HUES64 (cell line): ENCODE results near the gene L3MBTL4.

Experiments used
- H3K27ac ChIP-seq: 2 replicates; pipeline ENCODE4 v1.7.0; 2013; ENCODE audit warnings: low read depth, low read length, inconsistent platforms
- H3K27me3 ChIP-seq: 2 replicates; pipeline ENCODE4 v1.6.1; 2013; ENCODE audit warnings: mild to moderate bottlenecking, low read length; ENCODE audit not compliant: insufficient read depth
- H3K36me3 ChIP-seq: 2 replicates; pipeline ENCODE4 v1.6.1; 2013; ENCODE audit warnings: mild to moderate bottlenecking, low read length; ENCODE audit not compliant: insufficient read depth
- H3K4me1 ChIP-seq: 2 replicates; pipeline ENCODE4 v1.6.1; 2013; ENCODE audit warnings: mild to moderate bottlenecking, low read length, moderate library complexity; ENCODE audit not compliant: insufficient read depth
- H3K4me3 ChIP-seq: 2 replicates; pipeline ENCODE4 v1.5.1; 2013; ENCODE audit warnings: mild to moderate bottlenecking, low read length, moderate library complexity
- H3K9ac ChIP-seq: 2 replicates; pipeline ENCODE4 v1.6.1; 2013; ENCODE audit warnings: mild to moderate bottlenecking, low read depth, low read length
- H3K9me3 ChIP-seq: 2 replicates; pipeline ENCODE4 v1.6.1; 2013; ENCODE audit warnings: low read depth, low read length; ENCODE audit not compliant: insufficient read depth
- WGBS: fragments of 150-250, 120-280 bp; methylation state at CpG from one replicate; pipeline ENCODE4 v1.1.7; 2013; ENCODE audit warnings: missing lambda C conversion rate; 5-methylcytosine and 5-hydroxymethylcytosine counted together

L3MBTL4 gene

DNA sequence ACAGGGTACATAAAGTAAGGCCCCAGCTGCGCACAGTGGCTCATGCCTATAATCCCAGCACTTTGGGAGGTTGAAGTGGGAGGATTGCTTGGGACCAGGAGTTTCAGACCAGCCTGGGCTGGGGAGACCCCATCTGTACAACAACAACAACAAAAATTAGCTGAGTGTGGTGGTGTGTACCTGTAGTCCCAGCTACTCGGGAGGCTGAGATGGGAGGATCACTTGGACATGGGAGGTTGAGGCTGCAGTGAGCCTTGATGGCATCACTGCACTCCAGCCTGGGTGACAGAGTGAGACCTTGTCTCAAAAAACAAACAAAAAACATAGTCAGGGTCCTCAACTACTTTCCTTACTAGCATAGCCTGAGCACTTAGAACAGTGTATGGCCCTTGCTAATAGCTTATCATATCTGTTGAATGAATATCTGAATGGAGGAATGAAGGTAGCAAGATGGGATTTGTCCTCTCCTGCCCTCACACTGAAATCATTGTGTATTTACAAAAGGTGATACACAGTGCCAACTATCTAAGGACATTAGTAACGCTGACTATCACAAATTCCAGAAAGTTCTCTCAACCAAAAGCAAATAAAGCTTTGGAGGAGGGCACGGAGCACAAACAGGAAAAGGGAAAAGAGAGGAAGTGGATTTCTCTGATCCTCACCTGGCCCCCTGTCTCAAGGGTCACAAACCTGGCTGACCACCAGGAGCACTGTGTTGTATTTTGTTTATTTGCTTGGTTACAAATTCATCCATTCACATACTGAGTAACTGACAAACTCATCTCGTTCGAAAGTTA, 38.1 kb downstream of the L3MBTL4 start:
- WGBS, result 94% methylated on average over 5 of the region's 6 CpGs
- H3K36me3 ChIP-seq, result no peaks in the 10 kb centered on the region
- H3K9ac ChIP-seq, result no peak overlapping the region
- no peak overlapping the region for H3K4me3 ChIP-seq
- no peaks in the 10 kb centered on the region for H3K9me3 ChIP-seq
- no peak overlapping the region for H3K27ac ChIP-seq
- no peaks in the 10 kb centered on the region for H3K27me3 ChIP-seq
- H3K4me1 ChIP-seq, result no peaks in the 10 kb centered on the region

DNA sequence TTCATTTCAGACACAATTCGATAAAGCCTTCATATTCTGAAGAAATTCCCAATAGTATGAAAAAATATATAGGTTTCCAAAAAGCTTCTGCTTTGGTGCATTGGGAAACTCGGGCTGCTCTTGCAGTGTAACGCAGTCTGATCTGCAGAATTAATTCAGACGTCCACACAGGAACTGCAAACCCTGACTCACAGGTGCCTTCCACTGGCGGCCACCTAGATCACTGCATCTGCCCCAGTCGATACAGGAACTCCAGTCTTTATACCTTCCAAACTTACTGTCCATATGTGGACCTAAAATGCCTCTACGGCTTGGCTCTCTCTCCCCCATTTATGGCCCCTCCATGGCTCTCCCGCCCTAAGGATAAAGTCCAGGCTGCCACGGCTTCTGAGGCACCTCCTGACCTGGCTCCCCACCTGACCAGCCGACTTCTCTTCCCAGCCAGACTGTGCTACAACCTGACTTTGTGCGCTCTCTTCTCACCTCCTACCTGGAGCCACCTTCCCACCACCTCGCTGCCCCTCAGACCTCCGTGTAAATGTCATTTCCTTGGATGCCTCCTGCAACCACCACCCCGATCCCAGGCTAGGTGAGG, 39.7 kb downstream of the L3MBTL4 start:
- Histone ChIP-seq H3K4me1 (no peaks in the 10 kb centered on the region), H3K9me3 (no peaks in the 10 kb centered on the region), H3K27ac (no peak overlapping the region), H3K9ac (no peak overlapping the region), H3K4me3 (no peak overlapping the region), H3K27me3 (no peaks in the 10 kb centered on the region), H3K36me3 (no peaks in the 10 kb centered on the region)
- 92% methylated on average over 14 of the region's 14 CpGs for WGBS

DNA sequence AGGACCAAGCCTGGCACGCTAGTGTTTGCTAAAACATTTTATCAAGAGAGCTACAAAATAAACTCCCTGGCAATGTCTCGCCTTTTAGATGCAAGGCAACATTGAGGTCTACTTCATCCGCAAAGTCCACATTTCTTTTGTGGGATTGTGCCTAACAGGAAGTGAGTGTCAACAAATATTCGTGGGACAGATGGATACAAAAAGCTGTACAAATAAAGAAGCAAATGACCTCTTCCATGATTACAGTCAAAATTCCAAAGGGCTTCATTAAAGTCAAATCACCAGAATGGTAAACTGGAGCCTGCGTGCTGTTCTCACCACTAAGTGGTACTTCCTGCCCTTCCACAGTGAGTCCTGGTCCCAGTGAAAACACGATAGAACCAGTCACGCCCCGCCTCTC, 40.4 kb downstream of the L3MBTL4 start:
- WGBS, result 92% methylated on average over 8 of the region's 8 CpGs
- no peaks in the 10 kb centered on the region for H3K36me3 ChIP-seq

DNA sequence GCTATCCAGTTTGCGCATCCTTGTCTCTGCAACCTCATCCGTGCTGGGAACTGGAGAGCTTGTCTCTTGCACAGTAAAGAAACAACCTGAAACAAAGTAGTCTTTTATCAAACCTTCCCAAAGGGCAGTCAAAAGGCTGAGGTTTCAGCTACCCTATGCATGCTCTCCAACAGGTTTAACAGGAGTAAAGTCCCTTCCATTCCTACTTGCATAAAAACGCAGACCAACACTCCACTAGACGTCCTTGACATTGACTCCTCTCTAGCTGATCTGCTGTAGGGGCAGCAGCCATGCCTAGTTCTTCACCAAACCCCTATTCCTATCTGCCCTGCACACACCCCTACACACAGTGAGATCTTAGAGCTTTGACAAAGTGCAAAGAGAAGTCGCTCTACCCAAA, 41.5 kb downstream of the L3MBTL4 start:
- Histone ChIP-seq H3K4me1 (no peaks in the 10 kb centered on the region), H3K9me3 (no peaks in the 10 kb centered on the region)
- 89% methylated on average over 5 of the region's 5 CpGs for WGBS

More for the DNA sequence above, 40.4 kb downstream of the L3MBTL4 start:
- Histone ChIP-seq H3K27ac (no peak overlapping the region), H3K9me3 (no peaks in the 10 kb centered on the region), H3K4me3 (no peak overlapping the region), H3K27me3 (no peaks in the 10 kb centered on the region), H3K4me1 (no peaks in the 10 kb centered on the region), H3K9ac (no peak overlapping the region)

DNA sequence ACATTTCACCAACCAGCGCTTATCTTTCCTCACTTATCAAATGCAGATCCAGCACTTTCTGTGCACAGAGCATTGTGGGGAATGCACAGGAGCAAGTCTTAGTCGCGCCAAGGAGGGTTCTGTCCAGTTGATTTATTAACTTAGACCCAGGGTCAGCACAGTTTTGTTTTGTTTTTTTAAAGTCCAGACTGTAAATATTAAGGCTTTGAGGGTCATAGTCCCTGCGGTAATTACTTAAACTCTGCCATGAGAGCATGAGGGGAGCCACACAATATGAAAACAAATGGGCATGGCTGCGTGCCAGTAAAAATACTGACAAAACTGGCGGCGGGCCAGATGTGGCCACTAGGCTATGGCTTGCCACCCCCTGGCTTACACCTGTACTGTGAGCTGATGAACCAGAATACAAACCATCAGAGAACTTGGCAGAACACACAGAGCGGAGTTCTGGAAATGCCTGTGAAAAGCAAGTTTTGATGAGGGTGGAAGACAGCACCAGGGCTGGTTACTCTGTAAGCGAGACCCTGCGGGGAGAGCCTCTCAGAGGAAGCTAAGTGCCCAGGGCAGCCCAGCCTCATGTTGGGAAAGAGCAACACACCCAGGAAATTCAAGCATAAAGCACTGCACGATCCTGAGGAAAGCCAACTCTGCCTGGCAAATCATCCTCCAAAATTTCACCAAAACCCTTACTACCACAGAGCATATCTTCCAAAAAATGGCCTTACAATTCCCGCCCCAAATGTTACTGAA, 43.6 kb downstream of the L3MBTL4 start:
- Histone ChIP-seq H3K36me3 (no peaks in the 10 kb centered on the region), H3K4me3 (no peak overlapping the region), H3K4me1 (peaks cover 17% of the 10 kb centered on the region), H3K27ac (no peak overlapping the region), H3K9ac (no peak overlapping the region), H3K9me3 (no peaks in the 10 kb centered on the region), H3K27me3 (no peaks in the 10 kb centered on the region)
- 86% methylated on average over 11 of the region's 12 CpGs for WGBS

More for the DNA sequence above, 41.5 kb downstream of the L3MBTL4 start:
- Histone ChIP-seq H3K4me3 (no peak overlapping the region), H3K27ac (no peak overlapping the region), H3K9ac (no peak overlapping the region), H3K27me3 (no peaks in the 10 kb centered on the region), H3K36me3 (no peaks in the 10 kb centered on the region)

DNA sequence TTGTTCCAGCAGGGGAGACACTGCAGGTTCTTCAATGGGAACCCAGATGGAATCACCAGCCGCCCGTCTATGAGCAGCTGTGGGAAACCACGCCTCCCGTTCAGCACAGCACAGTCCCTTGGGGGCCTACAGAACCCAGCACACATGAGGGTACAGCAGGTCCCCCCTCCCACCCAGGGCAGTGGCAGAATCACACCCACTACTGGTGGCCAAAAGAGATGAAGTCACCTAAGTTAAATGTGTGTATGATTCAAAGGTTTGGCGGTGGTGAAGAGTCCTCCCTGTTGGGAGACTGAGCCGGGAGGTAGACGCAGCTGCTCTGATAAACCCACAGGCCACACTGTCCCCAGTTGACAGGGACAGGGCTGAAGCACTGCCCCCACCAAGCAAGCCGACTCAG, 44.3 kb downstream of the L3MBTL4 start:
- Histone ChIP-seq H3K27me3 (no peaks in the 10 kb centered on the region), H3K4me1 (peaks cover 24% of the 10 kb centered on the region), H3K4me3 (no peak overlapping the region), H3K9ac (no peak overlapping the region), H3K36me3 (no peaks in the 10 kb centered on the region), H3K9me3 (no peaks in the 10 kb centered on the region), H3K27ac (no peak overlapping the region)
- WGBS, result 92% methylated on average over 8 of the region's 8 CpGs

DNA sequence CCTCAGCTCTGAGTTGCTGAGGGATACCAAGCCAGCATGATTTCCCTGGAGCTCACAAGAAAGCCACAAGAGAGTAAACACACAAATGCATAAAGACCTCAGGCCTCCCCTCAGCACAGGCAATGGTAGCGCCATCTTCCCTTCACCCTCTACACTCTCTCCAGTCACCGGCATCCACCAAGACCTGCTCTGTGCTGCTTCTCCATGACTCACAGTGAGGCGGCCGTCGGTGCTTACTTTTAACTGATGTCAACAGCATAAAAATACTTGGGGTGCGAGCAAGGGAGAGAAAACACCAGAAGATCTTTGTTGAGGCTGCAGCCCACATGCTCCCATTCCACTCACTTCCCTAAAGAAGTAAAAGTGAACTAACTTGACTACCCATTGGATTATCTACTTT, 46.7 kb downstream of the L3MBTL4 start:
- WGBS, result 91% methylated on average over 6 of the region's 6 CpGs

DNA sequence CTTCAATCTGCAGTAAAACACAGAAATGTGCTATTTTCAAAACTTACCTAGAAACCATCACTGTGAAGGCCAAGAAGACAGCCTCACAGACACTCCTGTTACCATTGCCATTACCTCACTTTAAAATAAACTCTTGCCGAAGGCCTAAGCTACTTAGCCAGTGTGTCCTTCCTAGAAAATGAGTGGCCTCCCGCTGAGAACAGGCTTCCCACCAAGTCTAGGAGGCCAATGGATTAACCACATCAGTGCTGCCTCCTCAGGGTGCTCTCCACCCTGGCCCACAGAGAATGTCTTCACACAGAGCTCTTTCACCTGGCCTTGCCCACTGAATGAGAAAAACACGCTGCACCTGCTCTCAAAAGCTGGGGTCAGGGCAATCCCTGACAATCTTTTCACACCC, 47.5 kb downstream of the L3MBTL4 start:
- Histone ChIP-seq H3K9me3 (no peaks in the 10 kb centered on the region), H3K27me3 (no peaks in the 10 kb centered on the region), H3K4me3 (no peak overlapping the region), H3K4me1 (peaks cover 30% of the 10 kb centered on the region), H3K36me3 (no peaks in the 10 kb centered on the region), H3K9ac (no peak overlapping the region), H3K27ac (peak overlapping the region; percentile 33; the same call in 1 of the 2 replicates)
- WGBS, result 56% methylated on average over 3 of the region's 3 CpGs

More for the DNA sequence above, 46.7 kb downstream of the L3MBTL4 start:
- Histone ChIP-seq H3K4me1 (peaks cover 30% of the 10 kb centered on the region), H3K9me3 (no peaks in the 10 kb centered on the region), H3K27ac (no peak overlapping the region), H3K36me3 (no peaks in the 10 kb centered on the region), H3K27me3 (no peaks in the 10 kb centered on the region), H3K9ac (no peak overlapping the region), H3K4me3 (no peak overlapping the region)

DNA sequence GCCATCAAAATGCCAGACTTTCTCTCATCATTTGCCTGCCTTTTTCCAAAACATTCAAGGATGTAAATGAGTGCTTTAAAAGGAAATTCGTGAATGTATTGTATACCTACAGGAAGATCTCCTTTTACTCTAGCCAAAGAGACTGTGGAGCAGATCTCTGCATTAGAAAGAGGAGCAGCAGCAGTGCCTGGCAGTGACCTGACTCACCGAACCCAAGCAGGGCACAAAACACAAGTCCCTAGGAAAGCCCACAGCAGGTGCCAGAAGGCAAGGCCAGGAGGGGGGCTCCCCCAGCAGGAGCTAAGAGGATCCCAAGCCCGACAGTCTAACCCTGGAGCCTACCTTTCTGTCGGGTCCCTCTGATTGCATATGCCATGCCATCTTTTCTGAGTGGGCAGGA, 47.9 kb downstream of the L3MBTL4 start:
- 20% methylated on average over 3 of the region's 4 CpGs for WGBS
- Histone ChIP-seq H3K4me3 (no peak overlapping the region), H3K27ac (peak overlapping the region; percentile 33; the same call in 1 of the 2 replicates), H3K27me3 (no peaks in the 10 kb centered on the region), H3K4me1 (peaks cover 30% of the 10 kb centered on the region), H3K36me3 (no peaks in the 10 kb centered on the region), H3K9ac (no peak overlapping the region), H3K9me3 (no peaks in the 10 kb centered on the region)

DNA sequence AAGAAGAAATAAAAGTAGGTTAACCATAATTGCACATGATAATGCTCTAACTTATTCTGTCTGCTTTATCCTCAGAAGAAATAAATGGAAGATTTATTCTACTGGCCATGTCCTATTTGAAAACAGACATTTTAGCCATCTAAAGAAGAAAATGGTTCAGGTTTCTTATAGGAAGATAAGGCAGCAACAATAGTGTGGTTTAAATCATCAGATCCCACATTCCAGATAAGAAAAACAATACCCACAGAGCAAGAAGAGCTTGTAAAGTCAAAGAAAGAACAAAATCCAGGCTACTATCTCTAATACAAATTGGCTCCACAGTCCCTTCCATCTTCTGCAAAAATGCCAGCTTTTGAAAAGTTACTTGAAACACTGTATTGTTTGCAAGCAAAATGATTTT, 49.3 kb downstream of the L3MBTL4 start:
- no peaks in the 10 kb centered on the region for H3K36me3 ChIP-seq
- H3K9ac ChIP-seq, result no peak overlapping the region
- H3K27ac ChIP-seq, result no peak overlapping the region
- H3K9me3 ChIP-seq, result no peaks in the 10 kb centered on the region
- H3K4me3 ChIP-seq, result no peak overlapping the region
- no peaks in the 10 kb centered on the region for H3K27me3 ChIP-seq
- peaks cover 30% of the 10 kb centered on the region for H3K4me1 ChIP-seq

DNA sequence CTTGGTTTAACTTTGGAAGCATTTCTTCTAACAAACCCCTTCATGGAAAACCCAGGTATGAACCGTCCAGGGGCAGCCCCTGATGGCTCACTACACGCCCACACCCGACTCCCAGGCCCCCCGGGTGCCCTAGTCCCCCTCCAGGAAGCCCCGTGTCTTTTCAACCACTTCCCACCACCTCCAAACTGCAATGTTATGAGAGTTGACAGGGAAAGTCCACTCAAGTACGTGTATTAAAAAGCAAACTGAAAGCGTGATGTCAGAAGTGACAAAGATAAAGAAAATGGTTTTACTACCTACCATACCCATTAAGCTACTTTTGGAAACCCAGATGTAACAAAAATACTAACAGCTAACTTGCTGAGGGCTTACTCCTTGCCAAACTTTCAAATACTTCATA, 51.5 kb downstream of the L3MBTL4 start:
- Histone ChIP-seq H3K4me1 (peaks cover 34% of the 10 kb centered on the region), H3K36me3 (no peaks in the 10 kb centered on the region), H3K27ac (no peak overlapping the region), H3K9me3 (no peaks in the 10 kb centered on the region), H3K9ac (no peak overlapping the region), H3K27me3 (no peaks in the 10 kb centered on the region), H3K4me3 (no peak overlapping the region)
- 88% methylated on average over 7 of the region's 7 CpGs for WGBS
